Limb (tissue), 2 donors: ENCODE measurements around the gene MAF.

ENCODE experiments used
- DNase-seq, 2 donors: peaks; one replicate each; pipeline ENCODE4 v3.0.0-alpha.2; 2016; ENCODE audit errors: extremely low spot score in 2 of 2

Gene MAF

GRCh38 chr16:79600638-79601091 is at the start of gene MAF:
Gene MAF (minus strand): TSS chr16:79600737. CDS start chr16:79599902, 835 bp downstream.
- DNase-seq: peak; percentile 89 to 97

GRCh38 chr16:79648826-79649225 is 48.3 kb upstream of the MAF start:
- DNase-seq: no peak

- no peak for DNase-seq
Measured at GRCh38 chr16:79647586-79647985, 47.0 kb upstream of the MAF start.

GRCh38 chr16:79645701-79646100 is 45.2 kb upstream of the MAF start:
- no peak for DNase-seq

- no peak for DNase-seq
Measured at GRCh38 chr16:79644971-79645667, 44.6 kb upstream of the MAF start.

GRCh38 chr16:79642652-79643051 is 42.1 kb upstream of the MAF start:
- no peak for DNase-seq

- peak; percentile 63 to 76 for DNase-seq
Measured at GRCh38 chr16:79640513-79641360, 40.2 kb upstream of the MAF start.

GRCh38 chr16:79639576-79640311 is 39.2 kb upstream of the MAF start:
- no peak for DNase-seq

- DNase-seq: no peak
Measured at GRCh38 chr16:79638386-79638785, 37.8 kb upstream of the MAF start.

- DNase-seq: no peak
Measured at GRCh38 chr16:79635488-79635887, 35.0 kb upstream of the MAF start.

GRCh38 chr16:79634298-79634697 is 33.8 kb upstream of the MAF start:
- DNase-seq: no peak

GRCh38 chr16:79632289-79632688 is 31.8 kb upstream of the MAF start:
- no peak for DNase-seq

GRCh38 chr16:79628988-79629387 is 28.5 kb upstream of the MAF start:
- no peak for DNase-seq

- DNase-seq: no peak
Measured at GRCh38 chr16:79628501-79628975, 28.0 kb upstream of the MAF start.

- no peak for DNase-seq
Measured at GRCh38 chr16:79627092-79627491, 26.6 kb upstream of the MAF start.

GRCh38 chr16:79625738-79626137 is 25.2 kb upstream of the MAF start:
- no peak for DNase-seq

- no peak for DNase-seq
Measured at GRCh38 chr16:79623824-79624223, 23.3 kb upstream of the MAF start.

GRCh38 chr16:79623062-79623461 is 22.5 kb upstream of the MAF start:
- no peak for DNase-seq

- DNase-seq: no peak
Measured at GRCh38 chr16:79621027-79621426, 20.5 kb upstream of the MAF start.

- DNase-seq: no peak
Measured at GRCh38 chr16:79618692-79619050, 18.1 kb upstream of the MAF start.

GRCh38 chr16:79618041-79618691 is 17.6 kb upstream of the MAF start:
- DNase-seq: no peak
